HEK293 (cell line): Measurements from ENCODE around the gene CCDC9.

Experiments
- CTCF ChIA-PET: fragments of 350-600 bp; formaldehyde crosslinking; extraction: SDS; loops from one replicate; lab custom pipeline; 2021; ENCODE audit warnings: antibody characterized with exemption; lab: Yijun Ruan, JAX
- POLR2A ChIA-PET: fragments of 300-600 bp; formaldehyde crosslinking; extraction: SDS; loops from one replicate; lab custom pipeline; 2020; ENCODE audit warnings: antibody characterized with exemption, inconsistent platforms; lab: Yijun Ruan, JAX
- H3K27ac ChIP-seq: fragments of 200-500 bp; sonication (Bioruptor generic); 2 replicates; pipeline ENCODE4 v1.5.1; 2014; ENCODE audit warnings: low read depth, low read length, control low read depth, inconsistent platforms; ENCODE audit errors: extremely low read depth
- H3K36me3 ChIP-seq, 2 experiments: fragments of 200-500 bp in 1 of 2; sonication (Bioruptor generic) in 1 of 2; 1 replicate in 1 of 2; 2 replicates in 1 of 2; pipeline ENCODE4 v1.5.1; 2014 to 2017; ENCODE audit warnings: inconsistent platforms in 2 of 2, low read length in 2 of 2; ENCODE audit not compliant: control insufficient read depth in 2 of 2, insufficient read depth in 1 of 2
- H3K4me1 ChIP-seq: fragments of 200-500 bp; sonication (Bioruptor generic); 2 replicates; pipeline ENCODE4 v1.5.1; 2014; ENCODE audit warnings: mild to moderate bottlenecking, low read length, inconsistent platforms; ENCODE audit not compliant: control insufficient read depth, insufficient read depth
- H3K4me3 ChIP-seq: 2 replicates; pipeline ENCODE4 v1.5.1; 2011; ENCODE audit warnings: low read depth, mild to moderate bottlenecking, control low read depth, low read length, moderate library complexity
- H3K9me3 ChIP-seq: fragments of 200-500 bp; sonication (Bioruptor generic); 2 replicates; pipeline ENCODE4 v1.5.1; 2014; ENCODE audit warnings: low read depth, low read length, inconsistent platforms; ENCODE audit not compliant: control insufficient read depth, insufficient read depth
- BCL6B ChIP-seq: fragments of 450-650 bp; formaldehyde crosslinking; IDR thresholded peaks from 2 replicates; pipeline ENCODE4 v1.5.1; 2017; ENCODE audit warnings: missing biosample characterization, missing genetic modification characterization
- EGR2 ChIP-seq: fragments of 450-650 bp; formaldehyde crosslinking; IDR thresholded peaks from 2 replicates; pipeline ENCODE4 v1.5.1; 2016; ENCODE audit warnings: low read depth, missing biosample characterization, missing genetic modification characterization
- GLIS1 ChIP-seq: fragments of 450-650 bp; formaldehyde crosslinking; IDR thresholded peaks from 2 replicates; pipeline ENCODE4 v1.5.1; 2016; ENCODE audit warnings: missing biosample characterization, missing genetic modification characterization
- GLIS2 ChIP-seq: fragments of 450-650 bp; formaldehyde crosslinking; IDR thresholded peaks from 2 replicates; pipeline ENCODE4 v1.5.1; 2016; ENCODE audit warnings: missing biosample characterization, missing genetic modification characterization
- HOXC10 ChIP-seq: sonication (generic); formaldehyde crosslinking; IDR thresholded peaks from 2 replicates; pipeline ENCODE4 v1.8.1; 2023; ENCODE audit warnings: mild to moderate bottlenecking, missing genetic modification reagents
- IKZF3 ChIP-seq: fragments of 450-650 bp; IDR thresholded peaks from 2 replicates; pipeline ENCODE4 v1.5.0; 2018; ENCODE audit warnings: missing biosample characterization, mild to moderate bottlenecking, missing genetic modification characterization, moderate library complexity
- KLF10 ChIP-seq: fragments of 450-650 bp; IDR thresholded peaks from 2 replicates; pipeline ENCODE4 v1.5.1; 2018; ENCODE audit warnings: missing biosample characterization, mild to moderate bottlenecking, missing genetic modification characterization
- KLF17 ChIP-seq: fragments of 450-650 bp; formaldehyde crosslinking; IDR thresholded peaks from 2 replicates; pipeline ENCODE4 v1.5.1; 2016; ENCODE audit warnings: missing biosample characterization, missing genetic modification characterization
- SCRT1 ChIP-seq: fragments of 450-650 bp; formaldehyde crosslinking; IDR thresholded peaks from 2 replicates; pipeline ENCODE4 v1.5.1; 2016; ENCODE audit warnings: missing biosample characterization, missing genetic modification characterization, borderline replicate concordance
- SETDB1 ChIP-seq: IDR thresholded peaks from one replicate; pipeline ENCODE4 v1.6.1; 2017; ENCODE audit warnings: mild to moderate bottlenecking, low read length, moderate library complexity, mixed read lengths; ENCODE audit not compliant: insufficient read length
- TRIM28 ChIP-seq: IDR thresholded peaks from 2 replicates; pipeline ENCODE4 v1.6.1; 2011; ENCODE audit warnings: low read length, control low read depth, borderline replicate concordance
- ZBTB26 ChIP-seq: fragments of 450-650 bp; formaldehyde crosslinking; optimal IDR thresholded peaks from 2 replicates; pipeline ENCODE3; 2016; ENCODE audit warnings: missing biosample characterization, mild to moderate bottlenecking, missing genetic modification characterization
- ZEB2 ChIP-seq: fragments of 450-650 bp; formaldehyde crosslinking; IDR thresholded peaks from 2 replicates; pipeline ENCODE4 v1.5.1; 2016; ENCODE audit warnings: missing biosample characterization, missing genetic modification characterization
- ZFP37 ChIP-seq: fragments of 450-650 bp; formaldehyde crosslinking; IDR thresholded peaks from 2 replicates; pipeline ENCODE4 v1.5.1; 2016; ENCODE audit warnings: missing biosample characterization, missing genetic modification characterization
- ZIC2 ChIP-seq: fragments of 450-650 bp; formaldehyde crosslinking; IDR thresholded peaks from 2 replicates; pipeline ENCODE4 v1.5.1; 2016; ENCODE audit warnings: missing biosample characterization, missing genetic modification characterization
- ZNF10 ChIP-seq: fragments of 450-650 bp; formaldehyde crosslinking; IDR thresholded peaks from 2 replicates; pipeline ENCODE4 v1.5.1; 2017; ENCODE audit warnings: missing biosample characterization, missing genetic modification characterization
- ZNF140 ChIP-seq: fragments of 450-650 bp; formaldehyde crosslinking; IDR thresholded peaks from 2 replicates; pipeline ENCODE4 v1.5.1; 2016; ENCODE audit warnings: missing biosample characterization, missing genetic modification characterization
- ZNF148 ChIP-seq: fragments of 450-650 bp; formaldehyde crosslinking; IDR thresholded peaks from 2 replicates; pipeline ENCODE4 v1.5.0; 2017; ENCODE audit warnings: missing biosample characterization, missing genetic modification characterization, borderline replicate concordance
- ZNF2 ChIP-seq: fragments of 450-650 bp; formaldehyde crosslinking; IDR thresholded peaks from 2 replicates; pipeline ENCODE4 v1.5.1; 2016; ENCODE audit warnings: missing biosample characterization, missing genetic modification characterization
- ZNF239 ChIP-seq: fragments of 450-650 bp; formaldehyde crosslinking; IDR thresholded peaks from 2 replicates; pipeline ENCODE4 v1.5.1; 2016; ENCODE audit warnings: missing biosample characterization, missing genetic modification characterization
- ZNF274 ChIP-seq, 2 experiments: fragments of 200-500 bp in 1 of 2; fragments of 450-650 bp in 1 of 2; sonication (Bioruptor generic) in 1 of 2; formaldehyde crosslinking in 1 of 2; IDR thresholded peaks; 2 replicates each; pipeline versions ENCODE4 v1.5.1 to v1.6.1; 2014 to 2016; ENCODE audit warnings: borderline replicate concordance in 1 of 2, inconsistent platforms in 1 of 2, low read length in 1 of 2, missing biosample characterization in 1 of 2, missing genetic modification characterization in 1 of 2
- ZNF391 ChIP-seq: fragments of 450-650 bp; formaldehyde crosslinking; IDR thresholded peaks from 2 replicates; pipeline ENCODE4 v1.5.1; 2016; ENCODE audit warnings: low read depth, missing biosample characterization, missing genetic modification characterization, borderline replicate concordance
- ZNF404 ChIP-seq: fragments of 450-650 bp; formaldehyde crosslinking; IDR thresholded peaks from 2 replicates; pipeline ENCODE4 v1.5.1; 2017; ENCODE audit warnings: missing biosample characterization, missing genetic modification characterization
- ZNF48 ChIP-seq: fragments of 450-650 bp; formaldehyde crosslinking; IDR thresholded peaks from 2 replicates; pipeline ENCODE4 v1.5.1; 2016; ENCODE audit warnings: missing biosample characterization, missing genetic modification characterization
- ZNF544 ChIP-seq: fragments of 450-650 bp; formaldehyde crosslinking; IDR thresholded peaks from 2 replicates; pipeline ENCODE4 v1.5.0; 2017; ENCODE audit warnings: missing biosample characterization, missing genetic modification characterization
- ZNF629 ChIP-seq: fragments of 450-650 bp; formaldehyde crosslinking; IDR thresholded peaks from 2 replicates; pipeline ENCODE4 v1.5.1; 2017; ENCODE audit warnings: missing biosample characterization, missing genetic modification characterization
- ZNF660 ChIP-seq: fragments of 450-650 bp; IDR thresholded peaks from 2 replicates; pipeline ENCODE4 v1.5.1; 2018; ENCODE audit warnings: missing biosample characterization, mild to moderate bottlenecking, missing genetic modification characterization
- ZNF747 ChIP-seq: fragments of 450-650 bp; formaldehyde crosslinking; IDR thresholded peaks from 2 replicates; pipeline ENCODE4 v1.5.1; 2016; ENCODE audit warnings: missing biosample characterization, missing genetic modification characterization
- ZNF791 ChIP-seq: fragments of 450-650 bp; formaldehyde crosslinking; IDR thresholded peaks from 2 replicates; pipeline ENCODE4 v1.5.1; 2016; ENCODE audit warnings: missing biosample characterization, missing genetic modification characterization
- ZSCAN30 ChIP-seq: fragments of 450-650 bp; IDR thresholded peaks from 2 replicates; pipeline ENCODE4 v1.5.1; 2018; ENCODE audit warnings: missing biosample characterization, mild to moderate bottlenecking, missing genetic modification characterization, moderate library complexity

CCDC9 gene

GRCh38 chr19:47227352-47228167 lies 28.8 kb upstream of the CCDC9 start (continued):
- TF ChIP-seq ZNF660 (no peak), ZSCAN30 (tag by site-specific recombination) (peak; percentile 53; the same call in 1 of the 2 replicates), ZNF239 (tag by site-specific recombination) (0 out of 2 replicates have a peak, but pooled peaks have one; percentile 42), ZNF274 (IDR thresholded peaks at IDR 0.05; ENCODE audit: low read length) (no peak), ZNF274 (tag by site-specific recombination; IDR thresholded peaks at IDR 0.05; ENCODE audit: borderline replicate concordance) (no peak), ZNF148 (tag by site-specific recombination) (no peak), KLF17 (peak; percentile 63; the same call in 1 of the 2 replicates), ZFP37 (tag by site-specific recombination) (peak; percentile 60; the same call in 1 of the 2 replicates), TRIM28 (peak; percentile 31; the same call in 1 of the 2 replicates), EGR2 (peak; percentile 94), ZNF48 (no peak), ZNF544 (no peak), IKZF3 (tag by site-specific recombination) (peak; percentile 85), KLF10 (tag by site-specific recombination) (peak; percentile 67), ZNF629 (tag by site-specific recombination) (peak; percentile 60), HOXC10 (CRISPR knock-in tag) (no peak), ZEB2 (tag by site-specific recombination) (peak; percentile 76; the same call in 1 of the 2 replicates)

GRCh38 chr19:47228168-47228936 lies 28.0 kb upstream of the CCDC9 start:
- H3K4me1 ChIP-seq, result peaks cover 29% of the 10 kb centered on the region
- peak overlapping the region; percentile 91 for H3K4me3 ChIP-seq
- POLR2A ChIA-PET, result interaction anchor here (0.7 to 6.8 kb wide), 7 partner anchors 13 to 1497 kb away, joined by 3 to 112 read pairs (median 5); partner anchors contain the start of gene CCDC9
- no peaks in the 10 kb centered on the region for H3K9me3 ChIP-seq
- CTCF ChIA-PET, result interaction anchor here (1.1 to 7.6 kb wide), 4 partner anchors 14 to 19 kb away, joined by 5 to 86 read pairs (median 33); no protein-coding TSS in a partner anchor
- peaks cover 11 to 14% of the 10 kb centered on the region in 2 experiments; a peak in 2 of 3 replicates for H3K36me3 ChIP-seq
- peak overlapping the region; percentile 92 for H3K27ac ChIP-seq
- TF ChIP-seq ZNF391 (tag by site-specific recombination) (no peak), GLIS1 (tag by site-specific recombination) (peak; percentile 23), ZNF10 (tag by site-specific recombination) (peak; percentile 63; the same call in 1 of the 2 replicates), ZNF140 (tag by site-specific recombination) (no peak), ZEB2 (tag by site-specific recombination) (no peak; the same call in 1 of the 2 replicates), BCL6B (tag by site-specific recombination) (no peak), SETDB1 (no peak), ZNF747 (tag by site-specific recombination) (no peak), ZNF2 (tag by site-specific recombination) (no peak; the same call in 1 of the 2 replicates), ZBTB26 (peak; percentile 65), TRIM28 (no peak), ZNF404 (tag by site-specific recombination) (no peak), GLIS2 (tag by site-specific recombination) (peak; percentile 94), ZIC2 (tag by site-specific recombination) (peak; percentile 87), ZNF791 (tag by site-specific recombination) (no peak), SCRT1 (tag by site-specific recombination) (no peak)
